CD4-positive, alpha-beta T cell treated with Interleukin-17A for 4 hours (primary cell): ENCODE data around the gene ACTMAP.

ENCODE experiments used
- DNase-seq: peaks from one replicate; pipeline ENCODE4 v3.0.0-alpha.2; 2020; ENCODE audit warnings: mixed read lengths

Gene ACTMAP

GRCh38 chr19:40692212-40692551 is 58.1 kb downstream of the ACTMAP start:
- DNase-seq = no peak

- peak; percentile 19 for DNase-seq
Observed at GRCh38 chr19:40691421-40692211, 58.7 kb downstream of the ACTMAP start.
